Measurements from ENCODE around the gene APOO.

Gene APOO

GRCh38 chrX:23785580-23785979, 122.2 kb downstream of the APOO start:
- H3K27ac ChIP-seq, result peak overlapping the region; percentile 31 to 94
- H3K36me3 ChIP-seq, result peaks cover 0 to 9% (median 9%) of the 10 kb centered on the region in 3 donors
- H3K27me3 ChIP-seq, result no peaks in the 10 kb centered on the region
- TF ChIP-seq CTCF (IDR thresholded peaks at IDR 0.05), result no peak
- intact Hi-C loops (cut with DNase I; ENCODE audit: low total_unique reads), result no loop called here
- H3K4me3 ChIP-seq, result peak overlapping the region; percentile 72 to 80
- peaks cover 0 to 3% (median 0%) of the 10 kb centered on the region in 4 donors for H3K4me1 ChIP-seq
- DNase-seq, result no peak
- no peaks in the 10 kb centered on the region for H3K9me3 ChIP-seq

DNA sequence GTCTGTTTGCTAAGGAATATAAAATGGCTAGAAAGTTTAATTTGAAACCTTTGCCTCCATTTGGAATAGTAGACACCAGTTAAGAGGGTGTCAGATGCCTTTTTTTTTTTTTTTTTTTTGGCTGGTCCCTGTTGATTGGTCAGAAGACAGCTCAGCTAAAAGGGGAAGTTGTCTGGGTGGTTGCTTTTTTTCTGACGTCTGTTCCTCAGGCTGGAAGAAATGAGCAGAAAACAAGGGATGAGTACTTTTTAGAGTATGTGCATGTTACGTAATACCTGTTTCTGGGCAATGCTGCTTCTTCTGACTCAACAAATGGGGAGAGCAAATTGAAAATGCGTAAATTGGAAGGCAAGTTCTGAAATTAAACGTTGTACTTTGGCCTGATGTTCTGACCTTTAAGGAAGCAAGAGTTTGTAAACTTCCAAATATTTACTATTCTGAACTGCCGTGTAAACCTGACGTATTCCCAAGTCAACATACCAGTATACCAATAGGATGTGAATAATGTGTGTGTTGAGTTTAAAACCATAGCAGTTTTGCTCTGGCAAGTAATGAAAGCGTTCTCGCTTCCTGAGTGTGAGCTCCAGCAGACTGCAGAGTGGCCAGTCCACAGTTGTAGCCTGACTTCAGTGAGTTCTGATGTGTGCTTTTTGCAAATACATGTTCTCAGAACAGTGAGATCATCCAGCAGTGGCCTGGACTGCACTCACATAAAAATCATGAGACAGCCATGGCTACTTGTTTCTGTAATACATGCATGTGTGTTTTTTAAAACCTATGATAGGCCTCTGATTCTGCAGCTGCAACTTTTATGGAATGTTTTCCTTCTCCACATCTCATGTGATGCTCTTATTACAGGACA, 123.0 kb downstream of the APOO start:
- no peaks in the 10 kb centered on the region for H3K9me3 ChIP-seq
- peaks cover 0 to 3% (median 0%) of the 10 kb centered on the region in 4 donors for H3K4me1 ChIP-seq
- H3K27me3 ChIP-seq, result no peaks in the 10 kb centered on the region
- peak overlapping the region; percentile 94 to 95 for H3K27ac ChIP-seq
- peak overlapping the region; percentile 72 to 80 for H3K4me3 ChIP-seq
- TF ChIP-seq CTCF (IDR thresholded peaks at IDR 0.05), result no peak
- intact Hi-C loops (cut with DNase I; ENCODE audit: low total_unique reads), result no loop called here
- DNase-seq, result no peak
- H3K36me3 ChIP-seq, result peaks cover 0 to 9% (median 9%) of the 10 kb centered on the region in 3 donors

DNA sequence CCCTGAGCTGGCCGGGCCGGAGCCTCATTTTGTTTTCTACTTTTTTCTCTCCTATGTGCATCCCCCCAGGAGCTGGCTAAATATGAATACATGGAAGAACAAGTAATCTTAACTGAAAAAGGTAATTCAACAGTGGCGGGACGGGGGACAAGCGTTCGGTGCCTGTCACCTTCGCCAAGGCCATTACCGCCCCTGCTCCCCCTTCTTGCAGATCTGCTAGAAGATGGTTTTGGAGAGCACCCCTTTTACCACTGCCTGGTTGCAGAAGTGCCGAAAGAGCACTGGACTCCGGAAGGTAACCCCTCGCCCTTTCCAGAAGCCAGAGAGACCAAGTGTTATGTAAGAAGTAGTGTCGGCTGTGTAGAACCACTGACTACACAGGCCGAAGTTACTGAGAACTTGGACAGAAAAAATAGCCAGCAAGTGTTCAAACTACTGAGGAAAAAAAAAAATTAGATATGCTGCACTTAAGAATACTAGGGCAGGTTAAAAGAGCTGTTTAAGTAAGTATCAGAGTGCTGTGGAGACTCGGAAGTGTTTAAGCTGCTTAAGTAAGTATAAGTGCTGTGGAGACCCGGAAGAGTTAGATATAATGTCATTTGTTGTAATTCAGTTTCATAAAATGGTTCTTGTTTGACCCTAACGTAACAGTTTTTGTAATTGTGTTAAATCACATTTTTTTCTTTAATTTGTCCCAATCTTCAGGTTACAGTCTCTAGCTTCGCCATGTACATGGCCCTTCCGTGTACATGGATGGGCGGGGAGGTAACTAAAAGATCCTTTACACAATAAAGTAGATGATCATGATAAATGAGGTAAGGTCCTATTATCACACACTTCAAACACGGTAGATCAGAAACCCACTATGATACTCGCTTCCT, 123.9 kb downstream of the APOO start:
- Histone ChIP-seq H3K4me1 (peaks cover 0 to 3% (median 0%) of the 10 kb centered on the region in 4 donors), H3K27ac (peak overlapping the region; percentile 94 to 95), H3K36me3 (peaks cover 0 to 9% (median 9%) of the 10 kb centered on the region in 3 donors), H3K4me3 (peak overlapping the region; percentile 72 to 80), H3K9me3 (no peaks in the 10 kb centered on the region), H3K27me3 (no peaks in the 10 kb centered on the region)
- TF ChIP-seq CTCF (IDR thresholded peaks at IDR 0.05), result no peak
- DNase-seq, result no peak
- intact Hi-C loops (cut with DNase I; ENCODE audit: low total_unique reads), result loop anchor here (2.0 kb wide), 1 partner anchor 117 kb away; no protein-coding TSS in a partner anchor
